H9 (cell line): ENCODE data around the gene OPN1SW. TPM values are rescaled to one million over a fixed set of nuclear protein-coding genes. Genes with fewer than 3 reads are reported as not detected.

ENCODE experiments used
- DNase-seq: peaks from one replicate; pipeline ENCODE4 v3.0.0-alpha.2; 2017
- H2AFZ ChIP-seq: one replicate; pipeline ENCODE4 v1.6.1; 2013; ENCODE audit warnings: mild to moderate bottlenecking, low read length, control low read depth, moderate library complexity
- H2AK5ac ChIP-seq: 2 replicates; pipeline ENCODE4 v1.6.1; 2013; ENCODE audit warnings: low read length, control low read depth, mixed read lengths; ENCODE audit not compliant: insufficient read length
- H2BK120ac ChIP-seq: one replicate; pipeline ENCODE4 v1.6.1; 2013; ENCODE audit warnings: low read depth, mild to moderate bottlenecking, low read length, control low read depth, inconsistent platforms; ENCODE audit not compliant: poor library complexity, severe bottlenecking
- H2BK12ac ChIP-seq: 2 replicates; pipeline ENCODE4 v1.6.1; 2013; ENCODE audit warnings: low read length, control low read depth, mixed read lengths, low read depth; ENCODE audit not compliant: insufficient read length
- H2BK15ac ChIP-seq: 2 replicates; pipeline ENCODE4 v1.6.1; 2013; ENCODE audit warnings: low read depth, low read length, control low read depth
- H2BK20ac ChIP-seq: one replicate; pipeline ENCODE4 v1.6.1; 2013; ENCODE audit warnings: low read depth, mild to moderate bottlenecking, low read length, control low read depth, inconsistent platforms; ENCODE audit not compliant: poor library complexity, severe bottlenecking
- H2BK5ac ChIP-seq: 2 replicates; pipeline ENCODE4 v1.6.1; 2013; ENCODE audit warnings: low read length, control low read depth, mixed read lengths; ENCODE audit not compliant: insufficient read length
- H3K14ac ChIP-seq: 2 replicates; pipeline ENCODE4 v1.6.1; 2013; ENCODE audit warnings: low read length, control low read depth; ENCODE audit not compliant: insufficient read depth
- H3K18ac ChIP-seq: 2 replicates; pipeline ENCODE4 v1.6.1; 2013; ENCODE audit warnings: low read depth, mild to moderate bottlenecking, mixed read lengths, low read length, control low read depth; ENCODE audit not compliant: insufficient read length
- H3K23ac ChIP-seq: 2 replicates; pipeline ENCODE4 v1.6.1; 2013; ENCODE audit warnings: low read length, control low read depth, mixed read lengths, low read depth; ENCODE audit not compliant: insufficient read length
- H3K23me2 ChIP-seq: 2 replicates; pipeline ENCODE4 v1.6.1; 2013; ENCODE audit warnings: low read depth, mild to moderate bottlenecking, mixed read lengths, low read length, control low read depth; ENCODE audit not compliant: insufficient read length, poor library complexity, severe bottlenecking
- H3K27ac ChIP-seq: 2 replicates; pipeline ENCODE4 v1.5.1; 2013; ENCODE audit warnings: low read length, control low read depth, mixed read lengths, low read depth; ENCODE audit not compliant: insufficient read length
- H3K27me3 ChIP-seq: 2 replicates; pipeline ENCODE4 v1.6.1; 2013; ENCODE audit warnings: low read length, control low read depth, inconsistent platforms; ENCODE audit not compliant: insufficient read depth
- H3K4ac ChIP-seq: 2 replicates; pipeline ENCODE4 v1.6.1; 2013; ENCODE audit warnings: low read depth, mild to moderate bottlenecking, control low read depth, inconsistent platforms, low read length, moderate library complexity
- H3K4me1 ChIP-seq: 2 replicates; pipeline ENCODE4 v1.6.1; 2013; ENCODE audit warnings: low read length, control low read depth, inconsistent platforms; ENCODE audit not compliant: insufficient read depth
- H3K4me2 ChIP-seq: 2 replicates; pipeline ENCODE4 v1.6.1; 2013; ENCODE audit warnings: low read length, control low read depth, mixed read lengths; ENCODE audit not compliant: insufficient read length, insufficient read depth
- H3K56ac ChIP-seq: 2 replicates; pipeline ENCODE4 v1.6.1; 2013; ENCODE audit warnings: low read depth, mild to moderate bottlenecking, mixed read lengths, low read length, control low read depth; ENCODE audit not compliant: insufficient read length
- H3K79me1 ChIP-seq: 2 replicates; pipeline ENCODE4 v1.6.1; 2013; ENCODE audit warnings: low read depth, mild to moderate bottlenecking, moderate library complexity, low read length, control low read depth, inconsistent platforms; ENCODE audit not compliant: insufficient read depth, poor library complexity, severe bottlenecking
- H3K79me2 ChIP-seq: 2 replicates; pipeline ENCODE4 v1.6.1; 2013; ENCODE audit warnings: low read length, control low read depth, inconsistent platforms; ENCODE audit not compliant: insufficient read depth
- H3K9ac ChIP-seq: 2 replicates; pipeline ENCODE4 v1.6.1; 2013; ENCODE audit warnings: low read length, control low read depth, mixed read lengths; ENCODE audit not compliant: insufficient read length; ENCODE audit errors: extremely low read depth
- H3K9me3 ChIP-seq: one replicate; pipeline ENCODE4 v1.6.1; 2013; ENCODE audit warnings: low read depth, low read length, inconsistent platforms; ENCODE audit not compliant: control insufficient read depth
- H3T11ph ChIP-seq: one replicate; pipeline ENCODE4 v1.6.1; 2013; ENCODE audit warnings: mild to moderate bottlenecking, low read length, control low read depth, inconsistent platforms
- H4K20me1 ChIP-seq: one replicate; pipeline ENCODE4 v1.6.1; 2013; ENCODE audit not compliant: control insufficient read depth, insufficient read length, insufficient read depth
- H4K5ac ChIP-seq: 2 replicates; pipeline ENCODE4 v1.6.1; 2013; ENCODE audit warnings: low read depth, mild to moderate bottlenecking, mixed read lengths, low read length, control low read depth; ENCODE audit not compliant: insufficient read length
- H4K8ac ChIP-seq: replicated peaks from 2 replicates; pipeline ENCODE4 v1.6.1; 2013; ENCODE audit warnings: low read length, control low read depth, mixed read lengths, low read depth; ENCODE audit not compliant: insufficient read length
- H4K91ac ChIP-seq: 2 replicates; pipeline ENCODE4 v1.6.1; 2013; ENCODE audit warnings: low read depth, mild to moderate bottlenecking, moderate library complexity, mixed read lengths, low read length, control low read depth; ENCODE audit not compliant: insufficient read length
- H3K27ac Mint-ChIP-seq, 3 experiments: 2 replicates in 2 of 3; 3 replicates in 1 of 3; pipeline ENCODE4 v1.8.0; 2020 to 2021; ENCODE audit warnings: mixed read lengths in 3 of 3, mild to moderate bottlenecking in 1 of 3, moderate library complexity in 1 of 3
- H3K27me3 Mint-ChIP-seq: 2 replicates; pipeline ENCODE4 v1.8.0; 2021; ENCODE audit warnings: low read depth, mild to moderate bottlenecking, moderate library complexity, mixed read lengths
- H3K36me3 Mint-ChIP-seq, 3 experiments: 2 replicates in 2 of 3; 3 replicates in 1 of 3; pipeline ENCODE4 v1.8.0; 2020 to 2021; ENCODE audit warnings: low read depth in 3 of 3, mixed read lengths in 3 of 3; ENCODE audit not compliant: insufficient read depth in 1 of 3
- H3K4me1 Mint-ChIP-seq, 2 experiments: 2 replicates each; pipeline ENCODE4 v1.8.0; 2020; ENCODE audit warnings: mixed read lengths in 2 of 2
- H3K4me3 Mint-ChIP-seq, 2 experiments: 2 replicates in 1 of 2; 3 replicates in 1 of 2; pipeline ENCODE4 v1.8.0; 2020 to 2021; ENCODE audit warnings: mild to moderate bottlenecking in 2 of 2, mixed read lengths in 2 of 2, moderate library complexity in 1 of 2
- H3K9me3 Mint-ChIP-seq, 2 experiments: 2 replicates in 1 of 2; 3 replicates in 1 of 2; pipeline ENCODE4 v1.8.0; 2020; ENCODE audit warnings: mild to moderate bottlenecking in 2 of 2, mixed read lengths in 2 of 2, moderate library complexity in 1 of 2
- WGBS: extraction: QIAGEN DNeasy Blood & Tissue Kit; methylation state at CpG from one replicate; pipeline ENCODE4 v1.1.7; 2013; ENCODE audit warnings: missing lambda C conversion rate, low lambda C conversion rate, mixed read lengths; ENCODE audit not compliant: insufficient read length; ENCODE audit errors: extremely low coverage; 5-methylcytosine and 5-hydroxymethylcytosine counted together
- total RNA-seq: library from RNA; stranded (reverse); gene quantifications from 2 replicates; pipeline ENCODE4 v1.2.1, GENCODE V29; 2021
- TF ChIP-seq, protein P1 (sequence below): fragments of 200-600 bp; sonication (generic); conservative IDR thresholded peaks from 3 replicates; pipeline ENCODE4 v1.8.0; 2021; ENCODE audit warnings: antibody characterized with exemption, mild to moderate bottlenecking

OPN1SW gene
- total RNA-seq, 1 experiment from 2014 or later, result not detected

GRCh38 chr7:128733278-128733645 is 42.3 kb downstream of the OPN1SW start:
- Histone ChIP-seq H3K4ac (no peak overlapping the region), H3K79me2 (no peaks in the 10 kb centered on the region), H2BK5ac (no peak overlapping the region), H3T11ph (no peak overlapping the region), H2BK15ac (no peak overlapping the region), H3K9me3 (no peaks in the 10 kb centered on the region), H4K5ac (no peak overlapping the region), H4K20me1 (no peaks in the 10 kb centered on the region), H2AK5ac (no peak overlapping the region), H3K56ac (no peak overlapping the region), H3K14ac (no peak overlapping the region), H3K79me1 (no peaks in the 10 kb centered on the region), H4K8ac (no peak overlapping the region), H3K4me2 (no peak overlapping the region), H2AFZ (no peak overlapping the region), H2BK120ac (no peak overlapping the region), H3K27ac (no peak overlapping the region), H3K18ac (no peak overlapping the region), H3K23me2 (no peaks in the 10 kb centered on the region), H2BK12ac (no peak overlapping the region), H3K23ac (no peak overlapping the region), H3K27me3 (no peaks in the 10 kb centered on the region), H4K91ac (no peak overlapping the region), H3K9ac (no peak overlapping the region), H3K4me1 (no peaks in the 10 kb centered on the region), H2BK20ac (no peak overlapping the region)
- Mint-ChIP-seq H3K4me1 (peaks cover under 1 to 3% of the 10 kb centered on the region in 2 experiments; a peak in 3 of 4 replicates), H3K9me3 (no peaks in the 10 kb centered on the region), H3K36me3 (no peaks in the 10 kb centered on the region), H3K4me3 (no peak overlapping the region), H3K27me3 (peaks cover 7% of the 10 kb centered on the region), H3K27ac (no peak overlapping the region)
- no peak for DNase-seq
- TF ChIP-seq, protein P1, sequence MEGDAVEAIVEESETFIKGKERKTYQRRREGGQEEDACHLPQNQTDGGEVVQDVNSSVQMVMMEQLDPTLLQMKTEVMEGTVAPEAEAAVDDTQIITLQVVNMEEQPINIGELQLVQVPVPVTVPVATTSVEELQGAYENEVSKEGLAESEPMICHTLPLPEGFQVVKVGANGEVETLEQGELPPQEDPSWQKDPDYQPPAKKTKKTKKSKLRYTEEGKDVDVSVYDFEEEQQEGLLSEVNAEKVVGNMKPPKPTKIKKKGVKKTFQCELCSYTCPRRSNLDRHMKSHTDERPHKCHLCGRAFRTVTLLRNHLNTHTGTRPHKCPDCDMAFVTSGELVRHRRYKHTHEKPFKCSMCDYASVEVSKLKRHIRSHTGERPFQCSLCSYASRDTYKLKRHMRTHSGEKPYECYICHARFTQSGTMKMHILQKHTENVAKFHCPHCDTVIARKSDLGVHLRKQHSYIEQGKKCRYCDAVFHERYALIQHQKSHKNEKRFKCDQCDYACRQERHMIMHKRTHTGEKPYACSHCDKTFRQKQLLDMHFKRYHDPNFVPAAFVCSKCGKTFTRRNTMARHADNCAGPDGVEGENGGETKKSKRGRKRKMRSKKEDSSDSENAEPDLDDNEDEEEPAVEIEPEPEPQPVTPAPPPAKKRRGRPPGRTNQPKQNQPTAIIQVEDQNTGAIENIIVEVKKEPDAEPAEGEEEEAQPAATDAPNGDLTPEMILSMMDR, result no peak
- WGBS, result no CpG with 5 or more reads among the region's 2 CpGs
